K562 (cell line): ENCODE results near the gene LSM11.

Experiments used
- JUND ChIP-seq, 2 experiments: IDR thresholded peaks; 2 replicates in 1 of 2; 3 replicates in 1 of 2; pipeline ENCODE4 v1.6.1; 2011; ENCODE audit warnings: borderline replicate concordance in 2 of 2, low read depth in 2 of 2, low read length in 2 of 2, improper control_type of control experiment in 1 of 2, missing biosample characterization in 1 of 2, missing genetic modification characterization in 1 of 2, missing genetic modification reagents in 1 of 2
- NCOA2 ChIP-seq, 2 experiments: fragments of 450-650 bp; IDR thresholded peaks; 2 replicates each; pipeline ENCODE4 v1.6.1; 2018; ENCODE audit warnings: mild to moderate bottlenecking in 2 of 2, moderate library complexity in 1 of 2; ENCODE audit not compliant: partially characterized antibody in 2 of 2
- POLR2B ChIP-seq: fragments of 450-650 bp; IDR thresholded peaks from 2 replicates; pipeline ENCODE4 v1.6.1; 2018; ENCODE audit warnings: low read depth; ENCODE audit not compliant: partially characterized antibody
- RBM15 ChIP-seq: fragments of 200-400 bp; formaldehyde crosslinking; IDR thresholded peaks from 2 replicates; pipeline ENCODE4 v1.6.1; 2018; ENCODE audit warnings: mild to moderate bottlenecking, low read length, moderate library complexity; ENCODE audit not compliant: insufficient read depth
- RBM22 ChIP-seq: fragments of 200-400 bp; formaldehyde crosslinking; IDR thresholded peaks from 2 replicates; pipeline ENCODE4 v1.6.1; 2018; ENCODE audit warnings: low read length, low read depth; ENCODE audit not compliant: poor library complexity, severe bottlenecking
- SIN3B ChIP-seq: fragments of 450-650 bp; IDR thresholded peaks from 2 replicates; pipeline ENCODE4 v1.6.1; 2017; ENCODE audit warnings: low read depth, mild to moderate bottlenecking, moderate library complexity
- SMAD3 ChIP-seq: fragments of 450-650 bp; formaldehyde crosslinking; conservative IDR thresholded peaks from 2 replicates; pipeline ENCODE4 v1.4.0; 2020; ENCODE audit warnings: mild to moderate bottlenecking
- SMC3 ChIP-seq: conservative IDR thresholded peaks from 2 replicates; pipeline ENCODE4 v1.6.1; 2011; ENCODE audit warnings: low read depth, low read length, improper control_type of control experiment; ENCODE audit not compliant: insufficient read depth
- TCFL5 ChIP-seq: fragments of 250-450 bp; sonication (Bioruptor Pico); conservative IDR thresholded peaks from 2 replicates; pipeline ENCODE4 v1.6.1; 2021; ENCODE audit warnings: mild to moderate bottlenecking, moderate library complexity, matching md5 sums
- TF ChIP-seq, protein P1 (sequence below): sonication (generic); formaldehyde crosslinking; IDR thresholded peaks from 2 replicates; pipeline ENCODE4 v1.5.0; 2020; ENCODE audit warnings: missing genetic modification reagents
- TF ChIP-seq, protein P2 (sequence below): fragments of 200-600 bp; sonication (generic); IDR thresholded peaks from one replicate; pipeline ENCODE4 v1.6.1; 2012; ENCODE audit warnings: mild to moderate bottlenecking, low read depth, low read length, inconsistent platforms
- TF ChIP-seq, protein P3 (sequence below), 3 experiments: IDR thresholded peaks in 2 of 3; conservative IDR thresholded peaks in 1 of 3; 2 replicates each; pipeline ENCODE4 v1.5.1; 2011 to 2012; ENCODE audit warnings: low read length in 3 of 3, mild to moderate bottlenecking in 3 of 3, control low read depth in 2 of 3, improper control_type of control experiment in 1 of 3, inconsistent platforms in 1 of 3, low read depth in 1 of 3, mixed read lengths in 1 of 3, moderate library complexity in 1 of 3; ENCODE audit not compliant: insufficient read depth in 2 of 3

DNA sequence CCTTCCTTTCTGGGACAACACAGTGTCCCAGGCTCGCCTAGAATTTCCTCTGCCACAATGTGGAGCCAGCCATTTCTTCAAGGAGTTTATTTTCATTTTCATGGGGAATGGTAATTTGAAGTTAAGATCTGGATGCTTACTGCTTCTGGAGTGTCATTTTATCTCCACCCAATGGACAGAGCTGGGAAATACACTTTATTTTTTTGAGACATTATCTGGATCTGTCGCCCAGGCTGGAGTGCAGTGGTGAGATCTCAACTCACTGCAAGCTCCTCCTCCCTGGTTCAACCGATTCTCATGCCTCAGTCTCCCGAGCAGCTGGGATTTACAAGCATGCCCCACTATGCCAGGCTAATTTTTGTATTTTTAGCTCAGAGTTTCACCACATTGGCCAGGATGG lies 25.0 kb upstream of the LSM11 start:
- TF ChIP-seq JUND (IDR thresholded peaks at IDR 0.05; ENCODE audit: borderline replicate concordance, low read depth, low read length) = no peak
- TF ChIP-seq JUND (tag; IDR thresholded peaks at IDR 0.05; ENCODE audit: borderline replicate concordance, low read depth, low read length) = no peak
- TF ChIP-seq, protein P1, sequence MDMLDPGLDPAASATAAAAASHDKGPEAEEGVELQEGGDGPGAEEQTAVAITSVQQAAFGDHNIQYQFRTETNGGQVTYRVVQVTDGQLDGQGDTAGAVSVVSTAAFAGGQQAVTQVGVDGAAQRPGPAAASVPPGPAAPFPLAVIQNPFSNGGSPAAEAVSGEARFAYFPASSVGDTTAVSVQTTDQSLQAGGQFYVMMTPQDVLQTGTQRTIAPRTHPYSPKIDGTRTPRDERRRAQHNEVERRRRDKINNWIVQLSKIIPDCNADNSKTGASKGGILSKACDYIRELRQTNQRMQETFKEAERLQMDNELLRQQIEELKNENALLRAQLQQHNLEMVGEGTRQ (CRISPR knock-in tag) = no peak
- TF ChIP-seq, protein P2, sequence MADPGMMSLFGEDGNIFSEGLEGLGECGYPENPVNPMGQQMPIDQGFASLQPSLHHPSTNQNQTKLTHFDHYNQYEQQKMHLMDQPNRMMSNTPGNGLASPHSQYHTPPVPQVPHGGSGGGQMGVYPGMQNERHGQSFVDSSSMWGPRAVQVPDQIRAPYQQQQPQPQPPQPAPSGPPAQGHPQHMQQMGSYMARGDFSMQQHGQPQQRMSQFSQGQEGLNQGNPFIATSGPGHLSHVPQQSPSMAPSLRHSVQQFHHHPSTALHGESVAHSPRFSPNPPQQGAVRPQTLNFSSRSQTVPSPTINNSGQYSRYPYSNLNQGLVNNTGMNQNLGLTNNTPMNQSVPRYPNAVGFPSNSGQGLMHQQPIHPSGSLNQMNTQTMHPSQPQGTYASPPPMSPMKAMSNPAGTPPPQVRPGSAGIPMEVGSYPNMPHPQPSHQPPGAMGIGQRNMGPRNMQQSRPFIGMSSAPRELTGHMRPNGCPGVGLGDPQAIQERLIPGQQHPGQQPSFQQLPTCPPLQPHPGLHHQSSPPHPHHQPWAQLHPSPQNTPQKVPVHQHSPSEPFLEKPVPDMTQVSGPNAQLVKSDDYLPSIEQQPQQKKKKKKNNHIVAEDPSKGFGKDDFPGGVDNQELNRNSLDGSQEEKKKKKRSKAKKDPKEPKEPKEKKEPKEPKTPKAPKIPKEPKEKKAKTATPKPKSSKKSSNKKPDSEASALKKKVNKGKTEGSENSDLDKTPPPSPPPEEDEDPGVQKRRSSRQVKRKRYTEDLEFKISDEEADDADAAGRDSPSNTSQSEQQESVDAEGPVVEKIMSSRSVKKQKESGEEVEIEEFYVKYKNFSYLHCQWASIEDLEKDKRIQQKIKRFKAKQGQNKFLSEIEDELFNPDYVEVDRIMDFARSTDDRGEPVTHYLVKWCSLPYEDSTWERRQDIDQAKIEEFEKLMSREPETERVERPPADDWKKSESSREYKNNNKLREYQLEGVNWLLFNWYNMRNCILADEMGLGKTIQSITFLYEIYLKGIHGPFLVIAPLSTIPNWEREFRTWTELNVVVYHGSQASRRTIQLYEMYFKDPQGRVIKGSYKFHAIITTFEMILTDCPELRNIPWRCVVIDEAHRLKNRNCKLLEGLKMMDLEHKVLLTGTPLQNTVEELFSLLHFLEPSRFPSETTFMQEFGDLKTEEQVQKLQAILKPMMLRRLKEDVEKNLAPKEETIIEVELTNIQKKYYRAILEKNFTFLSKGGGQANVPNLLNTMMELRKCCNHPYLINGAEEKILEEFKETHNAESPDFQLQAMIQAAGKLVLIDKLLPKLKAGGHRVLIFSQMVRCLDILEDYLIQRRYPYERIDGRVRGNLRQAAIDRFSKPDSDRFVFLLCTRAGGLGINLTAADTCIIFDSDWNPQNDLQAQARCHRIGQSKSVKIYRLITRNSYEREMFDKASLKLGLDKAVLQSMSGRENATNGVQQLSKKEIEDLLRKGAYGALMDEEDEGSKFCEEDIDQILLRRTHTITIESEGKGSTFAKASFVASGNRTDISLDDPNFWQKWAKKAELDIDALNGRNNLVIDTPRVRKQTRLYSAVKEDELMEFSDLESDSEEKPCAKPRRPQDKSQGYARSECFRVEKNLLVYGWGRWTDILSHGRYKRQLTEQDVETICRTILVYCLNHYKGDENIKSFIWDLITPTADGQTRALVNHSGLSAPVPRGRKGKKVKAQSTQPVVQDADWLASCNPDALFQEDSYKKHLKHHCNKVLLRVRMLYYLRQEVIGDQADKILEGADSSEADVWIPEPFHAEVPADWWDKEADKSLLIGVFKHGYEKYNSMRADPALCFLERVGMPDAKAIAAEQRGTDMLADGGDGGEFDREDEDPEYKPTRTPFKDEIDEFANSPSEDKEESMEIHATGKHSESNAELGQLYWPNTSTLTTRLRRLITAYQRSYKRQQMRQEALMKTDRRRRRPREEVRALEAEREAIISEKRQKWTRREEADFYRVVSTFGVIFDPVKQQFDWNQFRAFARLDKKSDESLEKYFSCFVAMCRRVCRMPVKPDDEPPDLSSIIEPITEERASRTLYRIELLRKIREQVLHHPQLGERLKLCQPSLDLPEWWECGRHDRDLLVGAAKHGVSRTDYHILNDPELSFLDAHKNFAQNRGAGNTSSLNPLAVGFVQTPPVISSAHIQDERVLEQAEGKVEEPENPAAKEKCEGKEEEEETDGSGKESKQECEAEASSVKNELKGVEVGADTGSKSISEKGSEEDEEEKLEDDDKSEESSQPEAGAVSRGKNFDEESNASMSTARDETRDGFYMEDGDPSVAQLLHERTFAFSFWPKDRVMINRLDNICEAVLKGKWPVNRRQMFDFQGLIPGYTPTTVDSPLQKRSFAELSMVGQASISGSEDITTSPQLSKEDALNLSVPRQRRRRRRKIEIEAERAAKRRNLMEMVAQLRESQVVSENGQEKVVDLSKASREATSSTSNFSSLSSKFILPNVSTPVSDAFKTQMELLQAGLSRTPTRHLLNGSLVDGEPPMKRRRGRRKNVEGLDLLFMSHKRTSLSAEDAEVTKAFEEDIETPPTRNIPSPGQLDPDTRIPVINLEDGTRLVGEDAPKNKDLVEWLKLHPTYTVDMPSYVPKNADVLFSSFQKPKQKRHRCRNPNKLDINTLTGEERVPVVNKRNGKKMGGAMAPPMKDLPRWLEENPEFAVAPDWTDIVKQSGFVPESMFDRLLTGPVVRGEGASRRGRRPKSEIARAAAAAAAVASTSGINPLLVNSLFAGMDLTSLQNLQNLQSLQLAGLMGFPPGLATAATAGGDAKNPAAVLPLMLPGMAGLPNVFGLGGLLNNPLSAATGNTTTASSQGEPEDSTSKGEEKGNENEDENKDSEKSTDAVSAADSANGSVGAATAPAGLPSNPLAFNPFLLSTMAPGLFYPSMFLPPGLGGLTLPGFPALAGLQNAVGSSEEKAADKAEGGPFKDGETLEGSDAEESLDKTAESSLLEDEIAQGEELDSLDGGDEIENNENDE = no peak
- 0 out of 2 replicates have a peak, but pooled peaks have one; percentile 36 for TF ChIP-seq SMC3
- TF ChIP-seq, protein P3, sequence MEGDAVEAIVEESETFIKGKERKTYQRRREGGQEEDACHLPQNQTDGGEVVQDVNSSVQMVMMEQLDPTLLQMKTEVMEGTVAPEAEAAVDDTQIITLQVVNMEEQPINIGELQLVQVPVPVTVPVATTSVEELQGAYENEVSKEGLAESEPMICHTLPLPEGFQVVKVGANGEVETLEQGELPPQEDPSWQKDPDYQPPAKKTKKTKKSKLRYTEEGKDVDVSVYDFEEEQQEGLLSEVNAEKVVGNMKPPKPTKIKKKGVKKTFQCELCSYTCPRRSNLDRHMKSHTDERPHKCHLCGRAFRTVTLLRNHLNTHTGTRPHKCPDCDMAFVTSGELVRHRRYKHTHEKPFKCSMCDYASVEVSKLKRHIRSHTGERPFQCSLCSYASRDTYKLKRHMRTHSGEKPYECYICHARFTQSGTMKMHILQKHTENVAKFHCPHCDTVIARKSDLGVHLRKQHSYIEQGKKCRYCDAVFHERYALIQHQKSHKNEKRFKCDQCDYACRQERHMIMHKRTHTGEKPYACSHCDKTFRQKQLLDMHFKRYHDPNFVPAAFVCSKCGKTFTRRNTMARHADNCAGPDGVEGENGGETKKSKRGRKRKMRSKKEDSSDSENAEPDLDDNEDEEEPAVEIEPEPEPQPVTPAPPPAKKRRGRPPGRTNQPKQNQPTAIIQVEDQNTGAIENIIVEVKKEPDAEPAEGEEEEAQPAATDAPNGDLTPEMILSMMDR (IDR thresholded peaks at IDR 0.05 in 2 of 3, conservative IDR thresholded peaks at IDR 0.05 in 1 of 3; ENCODE audit: insufficient read depth in 2 of 3, low read depth in 1 of 3, low read length in 3 of 3) = peak; percentile 51 to 75 (median 54); a peak in 4 of 6 replicates
- TF ChIP-seq SIN3B = no peak
- no peak for TF ChIP-seq NCOA2 (IDR thresholded peaks at IDR 0.05; ENCODE audit: partially characterized antibody in 2 of 2)
- TF ChIP-seq RBM22 = no peak
- no peak for TF ChIP-seq POLR2B
- TF ChIP-seq SMAD3 (CRISPR knock-in tag) = no peak
- no peak for TF ChIP-seq TCFL5
- TF ChIP-seq RBM15 = no peak
